ENCODE measurements around the gene CTAGE4.

DNA sequence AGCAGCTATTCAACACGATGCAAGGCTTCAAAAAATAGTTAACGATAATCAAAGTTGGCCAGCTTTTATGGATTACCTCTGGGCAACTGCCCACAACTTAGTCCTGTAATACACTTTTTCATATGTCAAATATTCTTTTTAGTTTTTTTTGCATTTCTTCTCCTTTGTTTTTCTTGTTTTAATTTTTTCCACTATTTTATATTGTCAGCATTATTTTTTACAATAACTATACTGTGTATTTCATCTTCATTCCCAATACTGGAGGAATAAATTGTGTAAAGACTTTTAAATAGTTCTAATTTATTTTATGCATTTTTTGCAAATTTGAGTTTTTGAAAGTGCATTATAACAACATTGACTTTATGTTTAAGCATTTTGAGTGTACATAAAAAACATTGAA lies 18.5 kb upstream of the CTAGE4 start:
- TF ChIP-seq, protein P1, sequence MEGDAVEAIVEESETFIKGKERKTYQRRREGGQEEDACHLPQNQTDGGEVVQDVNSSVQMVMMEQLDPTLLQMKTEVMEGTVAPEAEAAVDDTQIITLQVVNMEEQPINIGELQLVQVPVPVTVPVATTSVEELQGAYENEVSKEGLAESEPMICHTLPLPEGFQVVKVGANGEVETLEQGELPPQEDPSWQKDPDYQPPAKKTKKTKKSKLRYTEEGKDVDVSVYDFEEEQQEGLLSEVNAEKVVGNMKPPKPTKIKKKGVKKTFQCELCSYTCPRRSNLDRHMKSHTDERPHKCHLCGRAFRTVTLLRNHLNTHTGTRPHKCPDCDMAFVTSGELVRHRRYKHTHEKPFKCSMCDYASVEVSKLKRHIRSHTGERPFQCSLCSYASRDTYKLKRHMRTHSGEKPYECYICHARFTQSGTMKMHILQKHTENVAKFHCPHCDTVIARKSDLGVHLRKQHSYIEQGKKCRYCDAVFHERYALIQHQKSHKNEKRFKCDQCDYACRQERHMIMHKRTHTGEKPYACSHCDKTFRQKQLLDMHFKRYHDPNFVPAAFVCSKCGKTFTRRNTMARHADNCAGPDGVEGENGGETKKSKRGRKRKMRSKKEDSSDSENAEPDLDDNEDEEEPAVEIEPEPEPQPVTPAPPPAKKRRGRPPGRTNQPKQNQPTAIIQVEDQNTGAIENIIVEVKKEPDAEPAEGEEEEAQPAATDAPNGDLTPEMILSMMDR (IDR thresholded peaks at IDR 0.05; ENCODE audit: low read depth, low read length) = no peak
- no peak for TF ChIP-seq EZH2phosphoT487 (IDR thresholded peaks at IDR 0.05; ENCODE audit: low read depth)
